RKO (cell line): Measurements from ENCODE around the gene HNRNPK.
A peak's percentile ranks its signal among the peaks of the same experiment; 100 is the strongest.
"Not testable (repeated sequence)": the region's sequence is repeated elsewhere in the genome, so short reads cannot be mapped to it uniquely, and the experiment has no call there.

Source experiments
- DNase-seq: peaks from one replicate; pipeline ENCODE4 v3.0.0-alpha.2; 2016; ENCODE audit warnings: low spot score

HNRNPK gene

DNA sequence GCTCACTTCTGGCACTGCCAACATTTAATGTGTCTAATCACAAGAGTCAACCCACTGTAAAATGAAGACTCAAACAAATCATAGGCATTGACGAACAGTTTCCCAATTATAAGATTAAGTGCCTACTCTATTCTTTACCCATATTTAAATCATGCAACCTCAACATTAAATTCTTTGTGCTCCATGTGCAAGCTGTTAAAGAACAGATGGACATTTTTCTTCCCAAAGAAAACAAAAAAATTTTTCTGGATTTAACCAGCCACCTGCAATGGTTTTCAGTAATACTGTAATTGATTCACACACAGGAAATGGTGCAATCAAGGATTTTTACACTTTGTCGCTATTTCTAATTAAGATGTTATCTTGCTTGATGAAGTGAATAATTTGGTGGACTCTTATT, 3.6 kb downstream of the HNRNPK start:
- no peak for DNase-seq

DNA sequence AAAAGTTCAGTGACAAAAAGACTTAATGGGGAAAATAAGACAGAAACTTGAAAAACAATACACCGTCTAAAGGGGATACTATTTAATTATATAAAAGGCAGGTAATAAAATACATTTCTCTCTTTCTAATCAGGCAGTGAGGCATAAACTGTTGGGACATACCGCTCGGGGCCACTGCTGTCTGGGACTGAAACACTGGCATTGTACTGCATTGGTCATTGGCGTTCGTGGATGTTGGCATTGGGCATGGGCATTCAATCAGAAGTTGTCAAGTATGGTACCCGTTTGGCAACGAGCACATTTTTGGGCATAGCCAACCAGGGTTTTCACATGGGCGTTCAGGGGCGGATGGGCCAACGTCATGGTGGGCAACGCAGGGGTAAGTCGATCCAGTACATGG, 4.7 kb downstream of the HNRNPK start:
- no peak for DNase-seq

DNA sequence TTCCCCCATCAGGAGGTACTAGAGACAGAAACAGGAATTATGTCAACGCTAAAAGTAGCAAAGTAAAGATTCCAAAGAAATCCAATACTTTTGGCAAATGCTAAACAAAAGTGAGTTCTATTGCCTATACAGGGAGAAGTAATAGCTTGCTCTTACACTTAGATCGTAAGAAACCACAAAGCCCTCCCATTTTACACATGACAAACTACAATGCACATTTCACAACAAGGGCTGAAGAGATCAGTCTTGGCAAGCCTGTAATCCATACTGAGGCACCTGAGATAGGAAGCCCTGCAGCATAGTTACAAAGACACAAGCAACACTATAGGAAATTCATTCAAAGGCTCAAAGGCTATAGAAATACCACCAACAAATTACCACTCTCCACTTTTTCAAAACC, 7.7 kb downstream of the HNRNPK start:
- DNase-seq, result no peak

GRCh38 chr9:83971485-83971884, 8.5 kb downstream of the HNRNPK start:
- DNase-seq, result no peak

DNA sequence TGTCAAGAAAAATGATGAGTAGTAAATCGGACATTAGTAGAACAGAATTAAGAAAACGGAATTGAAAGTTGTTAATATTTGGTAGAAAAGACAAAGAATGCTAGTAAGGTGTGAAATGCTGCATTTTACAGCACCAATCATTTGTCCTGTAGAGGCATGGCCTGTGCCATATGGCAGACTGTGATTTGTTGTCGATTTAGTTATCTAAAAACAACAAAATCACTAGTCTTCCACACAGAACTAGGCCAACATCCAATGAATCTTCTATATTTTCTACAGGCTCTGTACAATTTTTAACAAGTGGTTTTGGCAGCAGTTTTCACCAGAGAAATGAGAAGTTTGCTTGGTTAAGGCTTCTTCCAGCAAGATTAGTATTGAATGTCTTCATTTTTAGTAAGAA, 10.4 kb downstream of the HNRNPK start:
- DNase-seq, result no peak

GRCh38 chr9:83967073-83967472, 12.9 kb downstream of the HNRNPK start:
- no peak for DNase-seq

DNA sequence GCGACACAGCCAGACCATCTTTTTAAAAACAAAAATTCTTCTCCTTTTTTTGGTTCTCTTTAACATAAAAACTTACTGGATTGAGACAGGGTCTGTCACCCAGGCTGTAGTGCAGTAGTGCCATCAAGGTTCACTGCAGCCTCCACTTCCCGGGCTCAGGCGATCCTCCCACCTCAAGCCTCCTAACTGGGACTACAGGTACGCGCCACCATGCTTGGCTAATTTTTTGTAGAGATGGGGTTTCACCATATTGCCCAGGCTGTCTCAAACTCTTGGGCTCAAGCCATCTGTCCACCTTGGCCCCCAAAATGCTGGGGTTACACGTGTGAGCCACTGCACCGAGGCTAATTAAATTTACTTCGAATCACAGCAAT, 13.8 kb downstream of the HNRNPK start:
- no peak for DNase-seq

DNA sequence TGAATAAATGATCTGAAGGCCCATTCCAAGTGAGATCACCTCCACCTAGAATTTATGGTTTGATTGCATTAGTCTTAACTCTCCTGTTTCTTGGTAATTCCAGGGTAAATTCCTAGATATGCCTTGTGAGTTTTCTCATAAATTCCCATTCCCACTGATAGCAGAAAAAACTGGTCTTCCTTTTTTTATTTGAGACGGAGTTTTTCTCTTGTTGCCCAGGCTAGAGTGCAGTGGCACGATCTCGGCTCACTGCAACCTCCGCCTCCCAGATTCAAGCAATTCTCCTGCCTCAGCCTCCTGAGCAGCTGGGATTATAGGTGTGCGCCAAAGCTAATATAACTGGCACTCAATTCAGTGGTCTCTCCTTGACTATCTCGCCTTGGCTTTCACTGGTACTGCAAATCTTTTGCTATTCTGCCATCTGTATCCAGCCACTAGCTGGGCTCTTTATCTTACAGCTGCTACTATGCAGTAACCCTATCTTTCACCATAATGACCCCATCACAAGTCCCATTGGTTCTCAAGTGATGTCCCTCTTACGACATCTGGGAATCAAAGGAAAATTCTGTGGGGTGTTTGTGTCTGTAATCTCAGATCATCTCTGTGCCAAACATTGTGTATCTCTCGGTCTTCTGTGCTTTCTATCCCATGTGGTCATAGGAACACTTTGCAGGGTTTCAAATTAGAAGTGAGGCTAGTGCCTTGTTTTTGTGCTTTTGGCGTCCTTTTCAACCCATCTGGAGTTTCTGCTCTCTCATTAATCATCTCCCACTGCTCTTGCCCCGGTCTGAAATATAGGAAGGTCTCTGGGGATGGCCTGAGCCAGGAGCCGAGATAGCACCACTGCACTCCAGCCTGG, 14.4 kb downstream of the HNRNPK start:
- DNase-seq, result no peak

DNA sequence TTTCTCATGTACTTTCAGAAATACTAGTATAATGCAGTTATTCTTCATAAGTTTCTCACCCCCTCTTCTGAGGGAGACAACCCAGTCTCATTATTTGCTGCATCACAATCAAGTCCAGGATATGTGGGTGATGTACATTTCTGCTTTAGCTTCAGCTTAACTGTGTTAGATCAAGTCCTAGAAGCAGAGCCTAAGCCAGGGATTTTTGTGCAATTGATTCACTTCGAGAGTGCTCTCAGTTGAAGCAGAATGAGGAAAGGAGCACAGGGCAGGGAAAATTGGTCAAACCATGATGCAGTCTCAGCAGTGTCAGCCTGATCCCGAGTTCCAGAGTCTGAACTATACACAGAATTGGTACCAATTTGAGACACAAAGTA, 15.1 kb downstream of the HNRNPK start:
- no peak for DNase-seq

DNA sequence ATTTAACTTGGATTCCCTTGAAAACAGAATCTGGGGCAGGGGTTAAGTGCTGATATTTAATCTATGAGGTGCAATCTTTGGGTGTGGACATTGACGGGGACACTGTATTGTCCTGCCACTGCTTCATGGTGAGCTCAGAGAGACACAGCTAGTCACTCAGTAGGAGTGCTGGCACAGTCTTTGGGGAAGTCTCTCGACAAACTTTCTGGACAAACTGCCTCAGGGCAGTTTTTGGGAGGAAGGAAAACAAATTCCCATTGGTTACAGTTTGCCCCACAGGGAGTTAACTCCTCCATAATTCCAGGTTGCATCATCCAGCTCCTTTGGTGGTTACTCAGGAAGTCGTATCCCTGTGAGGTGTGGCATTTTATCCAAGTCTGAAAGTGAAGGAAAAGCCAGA, 17.9 kb downstream of the HNRNPK start:
- DNase-seq, result no peak

- DNase-seq, result no peak
These were observed 19.0 kb downstream of the HNRNPK start for GRCh38 chr9:83960991-83961390.

DNA sequence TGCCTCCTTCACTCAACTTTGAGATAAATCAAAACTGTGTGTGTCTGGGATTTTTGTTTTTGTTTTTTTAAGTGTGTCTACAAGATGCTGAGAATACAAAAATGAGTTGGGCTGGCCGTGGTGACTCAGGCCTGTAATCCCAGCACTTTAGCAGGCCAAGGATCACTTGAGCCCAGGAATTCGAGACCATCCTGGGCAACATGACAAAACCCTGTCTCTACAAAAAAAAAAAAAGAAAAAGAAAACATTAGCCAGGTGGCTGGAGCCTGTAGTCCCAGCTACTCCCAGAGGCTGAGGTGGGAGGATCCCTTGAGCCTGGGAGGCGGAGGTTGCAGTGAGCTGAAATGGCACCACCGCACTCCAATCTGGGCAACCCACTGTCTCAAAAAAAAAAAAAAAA, 21.0 kb downstream of the HNRNPK start:
- no peak for DNase-seq

GRCh38 chr9:83957248-83957513, 22.8 kb downstream of the HNRNPK start:
- DNase-seq, result no peak

DNA sequence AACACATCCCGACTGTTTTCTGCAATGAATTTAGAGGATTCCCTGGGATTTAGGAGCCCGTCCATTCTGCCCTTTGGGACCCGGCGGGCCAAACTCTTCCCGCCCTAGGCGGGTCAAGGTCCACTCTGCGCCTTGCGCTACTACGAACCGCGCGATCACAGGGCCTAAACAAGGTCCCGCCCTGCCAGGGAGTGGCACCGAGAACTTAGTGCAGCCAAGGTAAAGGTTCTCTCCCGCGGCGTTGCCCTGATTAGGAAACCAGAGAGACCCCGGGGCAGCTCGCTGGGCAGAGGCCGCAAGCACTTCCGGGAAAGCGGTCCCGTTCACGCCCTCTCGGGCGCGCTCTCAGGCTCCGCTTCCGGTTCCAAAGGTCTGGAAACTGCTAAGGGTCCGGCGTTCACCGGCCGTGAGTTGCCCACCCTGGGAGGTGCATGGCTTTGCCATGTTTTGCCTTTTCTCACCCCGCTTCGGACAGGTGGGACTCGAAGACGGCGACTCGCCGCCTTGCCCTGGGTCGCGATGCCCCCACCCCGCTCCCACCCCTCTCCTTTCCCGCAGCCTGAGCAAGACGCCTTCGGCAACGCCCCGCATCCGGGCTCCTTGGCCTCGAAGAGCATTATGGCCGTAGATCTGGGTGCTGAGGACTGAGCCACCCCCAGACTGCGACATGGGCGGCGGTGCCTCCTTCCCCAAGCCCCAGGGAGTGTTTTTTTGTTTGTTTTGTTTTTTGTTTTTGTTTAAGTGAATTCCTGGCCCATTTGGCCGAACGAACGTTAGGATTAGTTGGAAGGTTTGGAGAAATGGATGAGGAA, 23.4 kb downstream of the HNRNPK start:
- peak; percentile 86 for DNase-seq

GRCh38 chr9:83956086-83956435, 24.0 kb downstream of the HNRNPK start:
- DNase-seq, result peak; percentile 52

- DNase-seq, result not testable (repeated sequence)
These were observed 31.9 kb downstream of the HNRNPK start for GRCh38 chr9:83948096-83948495.

GRCh38 chr9:83940590-83941303, 39.3 kb downstream of the HNRNPK start:
- DNase-seq, result no peak

DNA sequence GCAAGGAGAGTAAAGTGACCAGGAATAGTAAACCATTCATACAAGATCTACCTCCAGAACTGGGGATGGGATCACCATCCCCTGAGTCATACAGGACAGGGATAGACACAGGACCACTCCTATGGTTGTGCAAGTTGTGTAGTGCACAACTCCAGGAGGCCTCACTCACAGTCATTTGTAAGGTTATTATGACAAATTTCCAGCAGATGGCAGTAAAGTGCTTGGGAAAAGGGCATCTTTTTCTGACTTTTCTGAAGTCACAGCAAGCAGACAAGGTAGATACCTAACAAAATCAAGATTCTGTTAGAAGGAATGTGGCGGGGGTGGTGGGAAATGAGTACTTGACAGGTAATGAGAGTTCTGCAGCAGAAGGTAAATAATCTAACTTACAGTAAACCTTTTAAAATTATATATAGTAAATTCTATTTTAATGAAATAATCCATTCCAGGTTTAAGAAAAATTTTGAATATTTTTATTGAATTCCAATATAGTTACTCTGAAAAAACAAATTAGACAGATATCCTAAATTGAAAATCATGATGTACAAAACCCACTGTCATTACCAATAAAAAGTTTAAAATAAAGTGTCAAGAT, 42.1 kb downstream of the HNRNPK start:
- DNase-seq, result peak; percentile 72

- DNase-seq, result no peak
These were observed 43.5 kb downstream of the HNRNPK start for GRCh38 chr9:83936523-83936922.

- no peak for DNase-seq
These were observed 44.6 kb downstream of the HNRNPK start for GRCh38 chr9:83935276-83935935.

- no peak for DNase-seq
These were observed 45.3 kb downstream of the HNRNPK start for GRCh38 chr9:83934569-83935275.

- DNase-seq, result no peak
These were observed 46.2 kb downstream of the HNRNPK start for GRCh38 chr9:83933790-83934189.
